ENCODE data around the gene MTHFD1L. TPM values are rescaled to one million over a fixed set of nuclear protein-coding genes. Genes with fewer than 3 reads are reported as not detected.

Gene MTHFD1L
- total RNA-seq, 1 donor from 2014 or later, result 53.2 TPM

GRCh38 chr6:150891888-150892485 lies 26.5 kb downstream of the MTHFD1L start:
- DNase-seq (ENCODE audit: low read depth), result peak; percentile 79
- TF ChIP-seq, protein P1, sequence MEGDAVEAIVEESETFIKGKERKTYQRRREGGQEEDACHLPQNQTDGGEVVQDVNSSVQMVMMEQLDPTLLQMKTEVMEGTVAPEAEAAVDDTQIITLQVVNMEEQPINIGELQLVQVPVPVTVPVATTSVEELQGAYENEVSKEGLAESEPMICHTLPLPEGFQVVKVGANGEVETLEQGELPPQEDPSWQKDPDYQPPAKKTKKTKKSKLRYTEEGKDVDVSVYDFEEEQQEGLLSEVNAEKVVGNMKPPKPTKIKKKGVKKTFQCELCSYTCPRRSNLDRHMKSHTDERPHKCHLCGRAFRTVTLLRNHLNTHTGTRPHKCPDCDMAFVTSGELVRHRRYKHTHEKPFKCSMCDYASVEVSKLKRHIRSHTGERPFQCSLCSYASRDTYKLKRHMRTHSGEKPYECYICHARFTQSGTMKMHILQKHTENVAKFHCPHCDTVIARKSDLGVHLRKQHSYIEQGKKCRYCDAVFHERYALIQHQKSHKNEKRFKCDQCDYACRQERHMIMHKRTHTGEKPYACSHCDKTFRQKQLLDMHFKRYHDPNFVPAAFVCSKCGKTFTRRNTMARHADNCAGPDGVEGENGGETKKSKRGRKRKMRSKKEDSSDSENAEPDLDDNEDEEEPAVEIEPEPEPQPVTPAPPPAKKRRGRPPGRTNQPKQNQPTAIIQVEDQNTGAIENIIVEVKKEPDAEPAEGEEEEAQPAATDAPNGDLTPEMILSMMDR (IDR thresholded peaks at IDR 0.05; ENCODE audit: insufficient read depth, low read length, severe bottlenecking), result peak; percentile 76
- H3K36me3 ChIP-seq (ENCODE audit: control insufficient read depth, insufficient read depth, low read length), result peaks cover 6% of the 10 kb centered on the region
- H3K27me3 ChIP-seq (ENCODE audit: control insufficient read depth, insufficient read depth, low read length), result no peaks in the 10 kb centered on the region
- no peak overlapping the region for H3K4me3 ChIP-seq (ENCODE audit: low read depth, low read length)
- no peak for FAIRE-seq

- FAIRE-seq (no peak), DNase-seq (ENCODE audit: low read depth) (no peak)
- no peak overlapping the region for H3K4me3 ChIP-seq (ENCODE audit: low read depth, low read length)
- no peaks in the 10 kb centered on the region for H3K27me3 ChIP-seq (ENCODE audit: control insufficient read depth, insufficient read depth, low read length)
- peaks cover 8% of the 10 kb centered on the region for H3K36me3 ChIP-seq (ENCODE audit: control insufficient read depth, insufficient read depth, low read length)
- TF ChIP-seq, protein P1 (IDR thresholded peaks at IDR 0.05; ENCODE audit: insufficient read depth, low read length, severe bottlenecking), result no peak
These were observed 28.8 kb downstream of the MTHFD1L start for GRCh38 chr6:150894191-150894744.

DNA sequence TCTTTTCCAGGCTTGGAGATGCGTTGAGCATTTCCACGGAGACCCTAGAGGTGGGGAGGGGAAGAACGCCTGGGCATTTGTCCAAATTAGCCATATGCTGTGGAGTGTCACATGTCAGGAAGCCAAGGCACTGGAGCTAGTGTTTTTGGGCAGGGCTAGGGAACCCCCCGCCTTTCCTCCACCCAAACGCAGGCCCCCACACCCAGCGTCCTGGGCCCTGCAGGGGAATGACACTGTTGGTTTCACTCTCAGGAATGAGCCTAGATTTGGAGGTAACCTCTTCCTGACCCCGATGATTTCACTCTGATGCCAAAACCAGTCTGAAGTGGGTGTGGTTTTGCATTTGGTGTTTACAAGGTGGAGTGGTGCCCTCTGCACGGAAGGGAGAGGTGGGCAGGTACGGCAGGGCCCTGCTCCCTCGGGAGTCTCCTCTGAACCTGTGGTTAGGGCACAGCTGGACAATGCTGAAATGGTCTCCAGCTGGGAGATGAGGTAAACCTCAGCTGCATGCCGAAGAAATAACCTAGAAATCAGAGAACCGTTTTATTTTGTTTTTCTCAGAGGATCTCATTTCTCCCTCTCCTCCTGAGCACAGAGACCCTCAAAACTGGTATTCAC lies 29.5 kb downstream of the MTHFD1L start:
- no peak for FAIRE-seq
- DNase-seq (ENCODE audit: low read depth), result peak; percentile 75

GRCh38 chr6:150895928-150896632 lies 30.6 kb downstream of the MTHFD1L start:
- H3K4me3 ChIP-seq (ENCODE audit: low read depth, low read length), result no peak overlapping the region
- TF ChIP-seq, protein P1 (IDR thresholded peaks at IDR 0.05; ENCODE audit: insufficient read depth, low read length, severe bottlenecking), result no peak
- peaks cover 8% of the 10 kb centered on the region for H3K36me3 ChIP-seq (ENCODE audit: control insufficient read depth, insufficient read depth, low read length)
- DNase-seq (ENCODE audit: low read depth) (no peak), FAIRE-seq (no peak)
- H3K27me3 ChIP-seq (ENCODE audit: control insufficient read depth, insufficient read depth, low read length), result no peaks in the 10 kb centered on the region

More for the DNA sequence above, 29.5 kb downstream of the MTHFD1L start:
- Histone ChIP-seq H3K4me3 (ENCODE audit: low read depth, low read length) (no peak overlapping the region), H3K36me3 (ENCODE audit: control insufficient read depth, insufficient read depth, low read length) (peaks cover 8% of the 10 kb centered on the region), H3K27me3 (ENCODE audit: control insufficient read depth, insufficient read depth, low read length) (no peaks in the 10 kb centered on the region)
- TF ChIP-seq, protein P1 (IDR thresholded peaks at IDR 0.05; ENCODE audit: insufficient read depth, low read length, severe bottlenecking), result no peak

DNA sequence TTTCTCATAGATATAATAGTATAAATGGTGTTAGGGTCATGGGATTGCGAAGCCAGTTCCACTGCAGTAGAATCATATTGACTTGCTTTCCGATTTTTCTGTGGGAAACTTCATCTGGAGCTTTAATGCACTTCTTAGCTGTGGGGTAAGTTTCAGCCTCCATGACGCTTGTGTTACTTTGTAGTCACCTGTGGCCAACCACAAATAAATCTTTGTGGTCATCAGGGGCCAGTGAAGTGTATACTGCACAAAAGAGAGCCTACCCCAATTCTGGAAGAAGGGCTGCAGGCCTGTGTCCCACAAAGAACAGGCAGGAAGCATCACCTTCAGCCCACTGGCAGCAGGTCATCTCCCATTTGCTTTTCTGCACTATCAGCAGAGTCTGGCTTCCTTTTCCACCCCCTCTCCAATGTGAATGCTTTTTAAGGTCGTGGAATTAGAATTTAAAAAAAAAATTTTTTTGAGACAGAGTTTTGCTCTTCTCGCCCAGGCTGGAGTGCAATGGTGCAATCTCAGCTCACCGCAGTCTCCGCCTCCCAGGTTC lies 32.0 kb downstream of the MTHFD1L start:
- DNase-seq (ENCODE audit: low read depth) (no peak), FAIRE-seq (no peak)
- TF ChIP-seq, protein P1 (IDR thresholded peaks at IDR 0.05; ENCODE audit: insufficient read depth, low read length, severe bottlenecking), result no peak
- no peaks in the 10 kb centered on the region for H3K27me3 ChIP-seq (ENCODE audit: control insufficient read depth, insufficient read depth, low read length)
- peaks cover 8% of the 10 kb centered on the region for H3K36me3 ChIP-seq (ENCODE audit: control insufficient read depth, insufficient read depth, low read length)
- no peak overlapping the region for H3K4me3 ChIP-seq (ENCODE audit: low read depth, low read length)
